GM19467 (cell line): Measurements from ENCODE around the gene R3HCC1L.
"Not testable (repeated sequence)": the region's sequence is repeated elsewhere in the genome, so short reads cannot be mapped to it uniquely, and the experiment has no call there.

Experiments
- ATAC-seq: cut with Tn5 transposase; IDR thresholded peaks from one replicate; pipeline ENCODE4 v1.9.1; 2021; ENCODE audit warnings: mild to moderate bottlenecking, moderate library complexity; ENCODE audit not compliant: unreplicated experiment

Gene R3HCC1L

DNA sequence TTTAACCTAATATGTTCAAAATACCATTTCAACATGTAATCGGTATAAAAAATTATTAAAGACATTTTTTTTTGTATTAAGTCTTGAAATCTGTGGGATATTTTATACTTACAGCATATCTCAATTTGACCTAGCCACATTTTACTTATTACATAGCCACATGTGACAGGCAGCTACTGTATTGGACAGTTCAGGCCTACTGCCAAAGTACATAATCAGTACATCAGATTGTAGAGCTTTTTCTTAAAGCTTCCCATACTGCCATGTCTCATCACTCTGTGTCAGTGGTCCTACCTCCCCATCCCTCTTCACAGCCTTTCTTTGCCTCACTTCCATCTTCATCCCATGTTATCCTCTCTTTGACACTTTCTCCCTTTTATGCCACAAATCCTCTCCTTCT lies 90.5 kb downstream of the R3HCC1L start:
- ATAC-seq = no peak

DNA sequence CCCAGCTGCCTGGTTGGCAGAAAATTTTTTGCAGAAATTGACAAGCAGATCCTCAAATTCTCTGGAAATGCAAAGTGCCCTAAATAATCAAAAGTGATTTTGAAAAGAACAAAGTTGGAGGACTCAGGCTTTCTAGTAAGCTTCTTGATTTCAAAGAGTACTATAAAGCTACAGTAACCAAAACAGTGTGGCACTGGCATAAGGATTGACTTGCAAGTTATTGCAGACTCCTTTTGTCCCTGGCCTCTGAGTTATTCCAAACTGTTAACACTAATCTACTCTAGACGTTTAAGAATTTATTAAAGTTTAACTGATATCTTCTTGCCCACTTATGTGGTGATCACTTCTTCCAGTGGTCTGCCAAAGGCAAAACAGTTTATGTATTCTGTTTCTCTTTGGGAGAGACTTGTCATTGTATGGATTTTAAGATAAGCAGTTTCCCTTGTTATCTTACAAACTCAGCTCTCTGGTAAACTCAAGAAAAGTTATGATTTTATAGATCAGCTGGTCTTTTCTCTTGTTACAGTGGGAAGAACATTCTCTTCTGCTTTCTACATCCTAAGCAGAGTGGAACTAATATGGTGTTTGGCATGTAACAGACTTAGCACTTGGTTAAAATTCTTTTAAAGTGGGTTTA lies 92.2 kb downstream of the R3HCC1L start:
- ATAC-seq = no peak

DNA sequence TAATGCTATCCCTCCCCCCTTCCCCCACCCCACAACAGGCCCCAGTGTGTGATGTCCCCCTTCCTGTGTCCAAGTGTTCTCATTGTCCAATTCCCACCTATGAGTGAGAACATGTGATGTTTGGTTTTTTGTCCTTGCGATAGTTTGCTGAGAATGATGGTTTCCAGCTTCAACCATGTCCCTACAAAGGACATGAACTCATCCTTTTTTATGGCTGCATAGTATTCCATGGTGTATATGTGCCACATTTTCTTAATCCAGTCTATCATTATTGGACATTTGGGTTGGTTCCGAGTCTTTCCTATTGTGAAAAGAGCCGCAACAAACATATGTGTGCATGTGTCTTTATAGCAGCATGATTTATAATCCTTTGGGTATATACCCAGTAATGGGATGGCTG lies 93.3 kb downstream of the R3HCC1L start:
- ATAC-seq = not testable (repeated sequence)

DNA sequence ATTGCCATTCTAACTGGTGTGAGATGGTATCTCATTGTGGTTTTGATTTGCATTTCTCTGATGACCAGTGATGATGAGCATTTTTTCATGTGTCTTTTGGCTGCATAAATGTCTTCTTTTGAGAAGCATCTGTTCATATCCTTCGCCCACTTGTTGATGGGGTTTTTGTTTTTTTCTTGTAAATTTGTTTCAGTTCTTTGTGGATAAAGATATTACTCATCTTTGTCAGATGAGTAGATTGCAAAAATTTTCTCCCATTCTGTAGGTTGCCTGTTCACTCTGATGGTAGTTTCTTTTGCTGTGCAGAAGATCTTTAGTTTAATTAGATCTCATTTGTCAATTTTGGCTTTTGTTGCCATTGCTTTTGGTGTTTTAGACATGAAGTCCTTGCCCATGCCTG lies 93.8 kb downstream of the R3HCC1L start:
- ATAC-seq = not testable (repeated sequence)

DNA sequence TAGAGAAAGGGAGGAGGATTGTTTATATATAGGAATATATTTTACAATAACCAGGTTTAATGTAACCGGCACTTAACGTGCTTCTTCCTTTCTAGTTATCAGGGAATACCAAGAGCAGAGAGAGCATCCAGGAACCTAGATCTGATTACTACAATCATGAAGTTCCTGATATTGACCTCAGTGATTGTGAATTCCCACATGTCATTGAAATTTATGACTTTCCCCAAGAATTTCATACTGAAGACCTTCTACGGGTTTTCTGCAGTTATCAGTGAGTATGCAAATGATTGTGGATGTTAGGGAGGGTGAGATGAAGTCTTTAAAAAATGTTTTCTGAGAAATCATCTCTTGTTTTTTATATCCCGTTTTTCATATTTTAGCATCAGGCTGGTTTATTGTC lies 97.0 kb downstream of the R3HCC1L start:
- no peak for ATAC-seq

DNA sequence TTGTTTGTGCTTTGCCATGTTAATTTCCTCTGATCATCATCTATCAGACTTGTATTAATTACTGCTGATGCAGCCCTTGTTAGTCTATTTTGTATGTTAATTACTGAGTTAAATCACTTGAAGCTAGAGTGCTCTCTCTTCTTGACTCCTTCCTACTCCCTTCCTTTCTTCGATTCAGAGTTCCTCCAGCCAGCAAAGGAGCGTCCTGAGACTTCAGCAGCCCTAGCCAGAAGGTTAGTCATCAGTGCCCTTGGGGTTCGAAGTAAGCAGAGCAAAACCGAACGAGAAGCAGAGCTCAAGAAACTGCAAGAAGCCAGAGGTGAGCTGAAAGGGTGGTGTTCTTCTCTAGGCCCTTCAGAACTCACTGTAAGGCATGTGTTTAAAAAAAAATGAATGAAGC lies 101.4 kb downstream of the R3HCC1L start:
- ATAC-seq = no peak

DNA sequence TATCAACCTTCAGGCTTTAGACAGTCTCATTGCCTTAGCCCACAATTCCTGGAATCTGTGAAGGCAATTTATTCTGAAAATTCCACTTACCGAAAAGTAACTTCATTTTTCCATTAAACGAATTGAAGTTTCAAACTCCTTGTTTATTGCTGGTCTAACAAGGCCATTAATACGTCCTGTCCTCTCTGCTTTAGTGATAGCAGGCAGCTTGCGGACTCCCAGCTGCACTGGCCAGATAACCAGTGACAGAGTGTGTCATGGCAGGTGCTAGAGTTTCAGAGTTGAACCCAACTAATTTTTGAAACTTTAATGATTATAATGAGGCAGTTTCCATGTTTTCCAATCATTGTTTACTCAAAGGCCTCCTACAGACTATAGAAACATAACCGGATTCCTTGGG lies 102.4 kb downstream of the R3HCC1L start:
- no peak for ATAC-seq

DNA sequence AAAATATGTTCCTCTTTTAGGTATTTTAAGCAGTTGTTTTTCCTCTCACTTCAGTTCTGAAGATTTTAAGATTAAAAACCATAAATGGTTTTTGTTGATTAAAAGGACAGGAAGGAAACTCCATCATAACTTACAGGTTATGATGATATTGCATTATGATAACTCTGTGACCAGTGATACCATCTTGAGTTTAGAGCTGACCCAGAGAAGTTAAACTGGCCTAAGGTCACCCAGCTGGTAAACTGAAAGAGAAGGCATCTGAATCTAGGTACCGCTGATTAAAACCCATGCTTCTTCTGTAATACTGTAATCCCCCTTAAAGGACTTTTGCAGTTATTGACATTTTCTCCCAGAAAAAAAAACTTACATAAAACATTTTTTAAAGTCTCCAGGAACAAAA lies 103.9 kb downstream of the R3HCC1L start:
- ATAC-seq = no peak

DNA sequence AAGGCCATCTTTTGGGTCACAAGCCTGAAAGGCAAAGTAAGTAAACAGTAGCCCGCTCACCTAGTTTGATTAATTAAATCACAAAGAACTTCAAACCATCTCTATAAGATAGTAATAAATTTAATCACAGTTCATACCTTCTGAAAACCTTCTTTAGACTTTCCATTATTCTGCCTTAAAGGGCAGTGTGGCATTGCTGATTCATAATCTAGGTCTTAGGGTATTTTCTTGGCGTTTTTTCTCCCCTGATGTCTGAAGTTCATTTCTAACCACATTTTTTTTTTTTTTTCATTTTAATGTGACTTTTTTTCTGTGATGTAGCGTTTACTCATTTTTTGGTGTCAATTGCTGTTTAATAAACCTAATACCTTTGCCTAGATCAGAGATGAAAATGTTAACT lies 106.1 kb downstream of the R3HCC1L start:
- ATAC-seq = no peak

DNA sequence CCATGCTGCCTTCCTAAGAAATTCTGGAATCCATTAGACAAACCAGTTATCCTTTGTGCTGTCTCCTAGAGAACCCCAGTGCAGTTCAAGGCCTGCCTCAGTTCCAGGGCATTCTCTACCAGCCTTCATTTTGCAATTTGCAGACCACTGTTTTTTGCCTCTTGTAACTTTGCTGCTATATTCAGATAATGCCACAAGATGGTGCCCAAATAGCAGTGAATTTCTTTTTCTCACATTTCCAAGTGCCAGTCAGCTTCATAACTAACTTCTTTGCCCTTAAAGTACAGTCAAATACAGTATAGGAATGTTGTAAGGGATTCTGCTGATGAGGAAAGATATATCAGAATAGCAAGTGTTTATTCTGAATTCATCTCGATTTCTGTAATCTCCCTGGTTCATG lies 108.4 kb downstream of the R3HCC1L start:
- ATAC-seq = no peak

DNA sequence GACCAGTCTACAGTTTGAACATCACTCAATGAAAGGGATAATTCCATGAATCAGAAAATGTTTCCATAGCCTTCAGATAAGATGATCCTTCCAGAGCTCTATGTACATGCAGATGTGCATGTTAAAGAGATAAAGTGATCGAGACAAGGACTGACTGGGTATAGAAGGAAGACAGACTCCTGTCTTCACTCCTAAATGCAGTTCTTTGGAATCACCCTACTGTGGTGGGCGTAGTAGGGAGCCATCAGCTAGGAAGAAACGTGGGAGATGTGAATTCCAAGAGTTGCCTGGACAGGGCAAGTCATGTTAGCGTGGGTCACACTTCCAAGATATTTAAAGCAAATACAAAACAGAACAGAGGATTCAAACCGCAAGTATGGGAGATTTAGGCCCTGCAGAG lies 109.7 kb downstream of the R3HCC1L start:
- no peak for ATAC-seq

DNA sequence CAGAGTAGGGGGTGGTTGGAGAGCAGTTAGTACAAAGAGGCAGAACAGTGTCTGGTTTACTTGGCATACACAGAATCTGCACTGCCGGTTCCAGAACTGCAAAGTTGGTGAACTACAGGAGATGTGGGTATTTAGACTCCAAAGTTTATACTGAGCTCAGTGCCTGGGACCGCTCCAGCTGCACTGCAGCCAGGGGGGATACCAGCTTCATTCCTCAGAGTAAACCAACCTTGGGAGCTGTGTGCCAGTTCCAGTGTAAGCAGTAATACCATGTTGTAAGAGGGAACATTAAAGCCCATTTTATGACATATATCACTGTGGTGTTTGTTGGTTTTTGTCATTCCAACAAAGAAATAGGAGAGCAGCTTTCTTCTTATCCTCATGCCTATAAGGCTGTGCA lies 110.1 kb downstream of the R3HCC1L start:
- no peak for ATAC-seq

DNA sequence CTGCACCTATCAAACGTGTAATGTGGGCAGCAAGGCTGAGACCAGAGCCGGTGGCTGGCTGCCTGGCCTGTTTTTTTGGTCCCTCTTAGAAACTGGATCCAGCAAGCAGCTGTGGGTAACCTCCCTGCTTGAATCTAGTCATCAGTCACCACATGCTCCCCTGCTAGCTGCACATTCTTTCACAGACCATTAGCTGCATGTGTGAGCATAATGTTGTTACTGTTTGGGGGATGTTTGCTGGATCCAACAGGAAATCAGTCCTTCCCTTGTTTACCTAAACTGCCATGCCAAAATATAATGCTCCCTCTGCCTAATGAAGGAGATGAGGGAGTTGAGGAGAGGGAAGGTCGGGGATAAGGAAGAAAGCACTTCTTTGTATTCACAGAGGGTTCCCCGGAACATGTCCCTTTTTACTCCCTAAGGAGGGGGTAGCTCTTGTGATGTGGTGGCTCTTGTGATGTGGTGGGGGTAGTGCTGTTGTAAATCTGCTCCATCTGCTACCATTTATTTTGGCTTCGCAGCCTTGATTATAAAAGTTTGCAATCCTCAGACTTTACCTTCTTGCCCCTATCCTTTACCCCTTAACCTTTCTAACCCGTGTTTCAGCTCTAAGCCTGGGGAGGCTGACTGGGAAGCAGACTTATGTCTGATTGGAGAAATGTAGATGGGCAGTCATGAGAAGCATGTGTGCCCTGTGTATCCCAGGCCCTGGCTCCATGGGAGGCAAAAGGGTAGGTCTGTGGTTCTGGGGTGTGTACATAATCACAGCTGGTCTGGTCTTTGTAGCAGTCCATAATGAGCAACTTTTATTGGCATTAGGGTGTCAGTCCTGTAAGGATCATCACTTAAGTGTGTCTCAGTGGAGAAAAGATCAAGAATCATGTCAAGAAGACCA lies 112.7 kb downstream of the R3HCC1L start:
- no peak for ATAC-seq

DNA sequence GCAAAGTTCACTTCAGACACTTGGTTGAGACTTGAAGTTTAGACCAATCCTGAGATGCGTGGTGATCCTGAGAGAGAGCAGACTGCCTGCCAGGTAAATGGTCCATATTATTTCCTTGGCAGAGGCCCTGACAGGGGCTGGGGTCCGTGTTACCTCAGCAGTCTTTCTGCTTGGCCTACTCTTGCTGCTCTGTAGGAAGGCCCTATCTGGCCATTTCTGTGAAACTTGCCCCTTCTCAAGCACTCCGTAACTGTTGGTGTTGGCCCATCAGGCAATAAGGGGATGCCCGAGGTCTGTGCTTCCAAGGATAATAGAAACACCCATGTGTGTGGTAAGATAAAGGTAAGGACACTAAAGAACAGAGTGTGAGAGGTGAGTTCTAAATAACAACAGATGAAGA lies 113.6 kb downstream of the R3HCC1L start:
- no peak for ATAC-seq

DNA sequence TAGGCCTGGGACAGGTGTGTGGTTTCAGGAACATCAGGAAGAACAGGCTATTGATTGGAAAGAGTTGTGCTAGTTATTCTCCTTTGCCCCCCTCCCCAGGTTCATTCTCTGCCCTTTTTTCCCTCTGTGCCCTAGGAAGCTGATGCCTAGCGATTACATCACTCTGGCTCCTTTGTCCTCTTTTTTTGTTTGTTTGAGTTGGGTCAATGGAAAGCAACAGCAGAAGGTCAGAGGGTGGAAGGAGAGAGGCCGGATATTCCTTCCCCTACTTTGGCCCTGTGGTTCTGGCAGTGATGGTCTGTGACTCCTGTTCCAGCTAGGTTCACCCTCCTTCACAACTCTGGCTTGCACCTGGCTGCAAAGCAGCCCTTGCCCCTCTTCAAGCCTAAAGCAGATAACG lies 114.7 kb downstream of the R3HCC1L start:
- no peak for ATAC-seq

DNA sequence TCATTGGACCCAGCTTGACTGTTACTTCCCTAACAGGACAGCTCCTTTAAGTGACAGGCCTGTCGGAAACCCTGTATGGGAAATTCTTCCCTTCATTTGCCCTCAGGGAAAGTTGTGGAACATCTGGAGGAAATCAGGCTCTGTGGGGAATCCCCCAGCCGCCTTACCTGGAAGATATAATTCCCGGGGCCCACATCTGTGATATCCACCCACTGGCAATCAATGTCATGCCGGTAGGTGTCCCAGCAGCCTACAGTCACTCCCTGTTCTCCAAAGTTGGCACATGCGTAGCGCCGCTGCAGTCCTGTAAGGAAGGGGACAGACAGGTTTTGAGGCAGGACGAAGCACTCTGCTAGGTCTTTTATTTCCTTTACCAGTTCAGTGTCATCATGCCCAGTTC lies 116.9 kb downstream of the R3HCC1L start:
- ATAC-seq = no peak

DNA sequence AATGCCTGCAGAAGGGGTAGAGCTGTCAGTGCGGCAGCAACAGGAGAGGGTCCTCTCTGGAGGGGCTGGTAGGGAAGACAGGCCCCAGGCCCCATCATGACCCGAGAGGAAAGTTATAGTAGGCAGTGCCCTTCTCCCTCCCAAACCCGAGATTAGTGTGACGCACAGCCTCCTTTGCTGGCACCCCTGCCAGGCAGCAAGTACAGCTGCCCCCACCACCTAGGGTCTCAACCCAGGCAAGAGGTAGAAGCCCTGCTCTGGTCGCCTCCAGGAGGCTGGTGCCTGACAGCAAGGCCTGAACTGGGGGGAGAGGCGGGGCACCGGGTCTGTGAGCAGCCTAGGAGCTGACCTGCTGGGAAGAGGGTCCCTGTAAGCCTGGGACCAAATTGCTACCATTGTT lies 118.0 kb downstream of the R3HCC1L start:
- ATAC-seq = no peak

DNA sequence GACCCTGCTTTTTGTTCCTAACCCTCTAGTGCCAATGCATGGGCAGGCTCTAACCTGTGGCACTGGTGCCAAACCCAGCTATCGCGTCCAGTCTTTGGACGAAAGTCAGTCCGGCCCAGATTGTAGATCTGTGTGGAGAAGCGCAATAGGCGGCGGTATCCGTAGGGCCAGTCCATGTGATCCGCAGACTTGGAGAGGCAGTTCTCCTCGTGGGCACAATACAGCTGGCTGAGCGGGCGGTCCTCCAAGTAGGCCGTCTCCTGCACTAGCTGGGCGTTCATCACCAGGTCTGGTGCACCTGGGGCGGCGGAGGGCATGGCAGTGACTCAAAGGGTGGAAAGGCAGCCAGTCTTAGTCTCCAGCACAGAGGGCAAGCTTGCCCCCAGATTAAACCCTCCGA lies 119.0 kb downstream of the R3HCC1L start:
- ATAC-seq = no peak

DNA sequence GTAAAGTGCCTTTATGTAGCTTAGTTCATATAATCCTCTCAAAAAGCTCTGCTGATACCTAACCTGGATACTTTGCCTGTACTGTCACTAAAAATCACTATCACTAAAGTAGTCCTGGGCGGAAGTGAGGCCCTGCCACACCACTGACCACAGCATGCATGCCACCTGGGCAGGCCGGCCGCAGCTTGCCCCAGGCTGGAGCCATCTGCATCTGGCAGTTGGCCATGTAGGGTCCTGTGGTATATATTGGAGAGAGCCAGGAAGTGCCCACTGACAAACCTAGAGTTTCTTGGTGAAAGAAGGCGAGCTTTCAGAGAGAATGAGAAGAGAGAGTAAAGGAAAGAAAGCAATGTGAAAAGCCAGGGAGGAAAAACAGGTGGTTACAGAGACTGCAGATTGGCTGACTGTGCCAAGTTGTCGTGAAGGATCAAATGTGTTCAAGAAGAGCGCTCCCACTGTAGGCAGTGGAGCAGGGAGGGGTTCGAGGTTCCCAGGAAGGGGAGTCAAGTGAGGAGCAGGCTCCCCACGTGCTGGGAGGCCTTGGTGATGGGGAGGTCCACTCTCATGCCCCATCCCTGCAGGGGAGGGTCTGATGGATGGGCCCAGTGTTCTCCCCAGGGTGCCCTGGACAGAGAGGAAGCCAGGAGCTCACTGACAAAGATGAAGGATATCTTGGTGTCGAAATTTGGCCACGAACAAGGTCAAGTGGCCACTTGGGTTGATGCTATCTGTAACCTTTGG lies 119.9 kb downstream of the R3HCC1L start:
- ATAC-seq = no peak

DNA sequence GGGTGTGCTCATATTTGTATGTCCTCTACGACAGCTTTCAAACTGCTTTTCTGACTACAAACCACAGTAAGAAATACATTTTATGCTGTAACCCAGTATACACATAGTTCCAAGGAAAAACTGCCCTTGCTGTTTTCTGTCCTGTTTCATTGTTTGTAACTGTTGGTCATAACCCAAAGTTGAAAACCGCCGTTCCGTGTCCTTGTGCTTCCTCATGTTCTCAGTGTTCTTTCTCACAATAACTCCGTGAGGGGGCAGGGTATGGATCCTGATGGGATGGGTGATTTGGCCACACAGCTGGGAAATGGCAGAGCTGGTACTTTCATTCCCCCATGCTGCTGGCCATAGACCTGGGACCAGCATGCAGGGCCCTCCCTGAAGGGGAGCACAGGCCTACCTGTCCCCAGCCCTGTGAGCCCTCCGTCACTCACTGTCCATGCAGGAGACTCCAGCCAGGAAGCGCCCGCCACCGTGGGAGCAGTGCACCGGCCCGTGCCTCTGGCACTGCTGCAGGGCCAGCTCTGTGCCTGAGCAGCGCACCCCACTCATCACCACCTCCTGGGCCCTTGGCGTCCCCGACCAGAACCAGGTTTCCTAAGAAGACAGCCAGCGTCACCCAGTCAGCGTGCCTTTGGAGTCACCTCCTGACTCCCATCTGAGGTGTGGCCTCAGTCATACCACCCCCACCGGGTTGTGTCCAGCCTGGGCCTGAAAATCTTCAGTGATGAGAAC lies 120.9 kb downstream of the R3HCC1L start:
- no peak for ATAC-seq

DNA sequence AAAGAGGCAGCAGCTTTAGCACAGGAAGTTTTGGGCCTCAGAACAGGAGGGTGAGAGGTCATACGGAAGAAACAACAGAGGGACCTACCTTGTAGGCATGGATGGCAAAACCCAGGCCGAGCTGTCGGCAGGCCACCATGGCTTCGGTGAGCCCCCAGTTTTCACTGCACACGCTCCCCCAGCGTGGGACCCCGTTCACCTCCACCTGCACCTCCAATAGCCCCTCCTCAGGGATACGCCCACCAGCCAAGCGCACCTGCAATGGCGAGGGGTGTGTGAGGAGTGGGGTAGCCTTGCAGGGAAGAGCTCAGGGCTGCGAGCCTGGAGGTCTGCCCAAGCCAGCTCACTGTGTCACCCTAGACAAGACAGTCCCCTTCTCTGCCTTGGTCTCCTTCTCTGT lies 122.2 kb downstream of the R3HCC1L start:
- no peak for ATAC-seq
